ENCODE results near the gene PLXNA2.

Gene PLXNA2

GRCh38 chr1:207987164-207987563 is 257.0 kb downstream of the PLXNA2 start:
- no peak for DNase-seq

- DNase-seq, result no peak
Observed at GRCh38 chr1:207985996-207986395, 258.2 kb downstream of the PLXNA2 start.

- DNase-seq, result no peak
Observed at GRCh38 chr1:207984831-207985572, 259.2 kb downstream of the PLXNA2 start.

GRCh38 chr1:207983044-207983635 is 261.0 kb downstream of the PLXNA2 start:
- no peak for DNase-seq

GRCh38 chr1:207981976-207982375 is 262.2 kb downstream of the PLXNA2 start:
- DNase-seq, result no peak

GRCh38 chr1:207978441-207978840 is 265.7 kb downstream of the PLXNA2 start:
- no peak for DNase-seq

GRCh38 chr1:207977876-207978275 is 266.3 kb downstream of the PLXNA2 start:
- DNase-seq, result no peak

GRCh38 chr1:207973898-207974568 is 270.2 kb downstream of the PLXNA2 start:
- DNase-seq, result no peak

- DNase-seq, result no peak
Observed at GRCh38 chr1:207972337-207972736, 271.8 kb downstream of the PLXNA2 start.

Data from stimulated activated CD4-positive, alpha-beta T cell treated with anti-CD3 and anti-CD28 coated beads, Interleukin-1b, Interleukin-23, amount 100 ng/mL, for 48 hours (primary cell).